NB4 (cell line): Measurements from ENCODE around the gene PRR7.

Experiments used
- DNase-seq: peaks from one replicate; pipeline ENCODE4 v3.0.0; 2010; ENCODE audit warnings: low read depth
- H3K4me3 ChIP-seq: one replicate; pipeline ENCODE4 v1.5.1; 2011; ENCODE audit warnings: mild to moderate bottlenecking, low read depth, low read length, moderate library complexity
- MYC ChIP-seq: IDR thresholded peaks from 2 replicates; pipeline ENCODE4 v1.6.1; 2011; ENCODE audit warnings: low read depth, low read length
- POLR2A ChIP-seq: IDR thresholded peaks from 2 replicates; pipeline ENCODE4 v1.6.1; 2011; ENCODE audit warnings: mild to moderate bottlenecking; ENCODE audit not compliant: insufficient read length; ENCODE audit errors: extremely low read depth
- TF ChIP-seq, protein P1 (sequence below): IDR thresholded peaks from 2 replicates; pipeline ENCODE4 v1.6.1; 2011; ENCODE audit warnings: low read depth, low read length
- TF ChIP-seq, protein P2 (sequence below): IDR thresholded peaks from one replicate; pipeline ENCODE4 v1.5.1; 2012; ENCODE audit warnings: low read depth, low read length

The PRR7 gene

DNA sequence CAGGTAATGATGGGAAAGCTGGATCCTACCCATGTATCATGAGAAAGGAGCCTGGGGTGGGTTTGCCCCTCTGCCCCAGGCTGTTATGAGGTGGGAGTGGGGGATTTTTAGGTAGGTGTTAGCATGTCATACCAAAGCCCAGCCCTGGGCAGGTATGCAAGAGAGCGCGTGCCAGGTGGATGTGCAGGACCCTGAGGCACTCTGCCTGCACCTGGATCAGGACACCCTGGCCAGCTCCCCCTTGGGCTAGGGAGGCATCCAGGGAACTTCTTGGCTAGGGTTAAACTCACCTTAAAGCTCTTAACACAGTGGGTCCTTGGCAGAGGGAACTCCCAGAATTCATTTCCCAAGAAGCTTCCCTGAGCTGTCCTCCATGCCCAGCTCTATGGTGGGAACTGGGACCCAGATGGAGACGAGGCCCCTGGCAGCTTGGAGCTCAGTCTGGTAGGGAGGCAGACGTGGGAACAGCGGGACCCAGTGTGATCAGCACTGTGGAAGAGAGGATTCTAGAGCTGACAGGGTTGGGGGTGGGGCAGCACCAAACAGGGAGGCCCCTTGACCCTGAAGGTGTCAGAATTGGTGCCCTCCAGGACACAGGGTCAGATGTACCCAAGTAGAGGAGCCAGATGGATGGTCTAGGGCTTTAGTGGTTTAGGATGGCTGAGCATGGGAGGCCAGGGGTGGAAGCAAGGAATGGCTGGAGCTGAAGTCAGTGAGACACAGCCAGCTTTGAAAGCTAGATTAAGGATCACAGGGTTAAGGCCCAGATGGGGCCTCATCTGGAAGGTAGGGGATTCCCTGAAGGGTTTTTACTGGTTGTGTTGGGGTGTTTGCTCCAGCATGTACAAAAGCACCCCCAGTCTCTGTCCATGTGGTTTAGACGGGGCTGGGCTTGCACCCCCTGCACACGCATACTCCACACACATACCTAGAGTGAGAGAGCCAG is 2.2 kb upstream of the PRR7 start:
- TF ChIP-seq, protein P1, sequence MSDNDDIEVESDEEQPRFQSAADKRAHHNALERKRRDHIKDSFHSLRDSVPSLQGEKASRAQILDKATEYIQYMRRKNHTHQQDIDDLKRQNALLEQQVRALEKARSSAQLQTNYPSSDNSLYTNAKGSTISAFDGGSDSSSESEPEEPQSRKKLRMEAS = no peak
- peak; percentile 10 for TF ChIP-seq POLR2A
- peak; percentile 39 for DNase-seq
- no peak overlapping the region for H3K4me3 ChIP-seq

- no peak overlapping the region for H3K4me3 ChIP-seq
- peak; percentile 49 for DNase-seq
- TF ChIP-seq, protein P2, sequence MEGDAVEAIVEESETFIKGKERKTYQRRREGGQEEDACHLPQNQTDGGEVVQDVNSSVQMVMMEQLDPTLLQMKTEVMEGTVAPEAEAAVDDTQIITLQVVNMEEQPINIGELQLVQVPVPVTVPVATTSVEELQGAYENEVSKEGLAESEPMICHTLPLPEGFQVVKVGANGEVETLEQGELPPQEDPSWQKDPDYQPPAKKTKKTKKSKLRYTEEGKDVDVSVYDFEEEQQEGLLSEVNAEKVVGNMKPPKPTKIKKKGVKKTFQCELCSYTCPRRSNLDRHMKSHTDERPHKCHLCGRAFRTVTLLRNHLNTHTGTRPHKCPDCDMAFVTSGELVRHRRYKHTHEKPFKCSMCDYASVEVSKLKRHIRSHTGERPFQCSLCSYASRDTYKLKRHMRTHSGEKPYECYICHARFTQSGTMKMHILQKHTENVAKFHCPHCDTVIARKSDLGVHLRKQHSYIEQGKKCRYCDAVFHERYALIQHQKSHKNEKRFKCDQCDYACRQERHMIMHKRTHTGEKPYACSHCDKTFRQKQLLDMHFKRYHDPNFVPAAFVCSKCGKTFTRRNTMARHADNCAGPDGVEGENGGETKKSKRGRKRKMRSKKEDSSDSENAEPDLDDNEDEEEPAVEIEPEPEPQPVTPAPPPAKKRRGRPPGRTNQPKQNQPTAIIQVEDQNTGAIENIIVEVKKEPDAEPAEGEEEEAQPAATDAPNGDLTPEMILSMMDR = no peak
- TF ChIP-seq, protein P1 = no peak
- TF ChIP-seq POLR2A (no peak), MYC (no peak)
Observed at GRCh38 chr5:177445052-177445916, 1.3 kb upstream of the PRR7 start.

- TF ChIP-seq POLR2A (no peak), MYC (no peak)
- TF ChIP-seq, protein P2 = no peak
- TF ChIP-seq, protein P1 = no peak
- H3K4me3 ChIP-seq = peak overlapping the region; percentile 54
- DNase-seq = no peak
Observed at GRCh38 chr5:177445917-177446199, 756 bp upstream of the PRR7 start.

- H3K4me3 ChIP-seq = peak overlapping the region; percentile 55
- TF ChIP-seq POLR2A (no peak), MYC (peak; percentile 79)
- TF ChIP-seq, protein P1 = peak; percentile 68
- TF ChIP-seq, protein P2 = no peak
- peak; percentile 78 for DNase-seq
Observed at GRCh38 chr5:177447066-177447610, 524 bp downstream of the PRR7 start.

GRCh38 chr5:177447611-177448243 is 1.1 kb downstream of the PRR7 start:
- DNase-seq = peak; percentile 82
- TF ChIP-seq POLR2A (no peak), MYC (peak; percentile 66; the same call in 1 of the 2 replicates)
- peak overlapping the region; percentile 55 for H3K4me3 ChIP-seq

GRCh38 chr5:177448244-177448950 is 1.8 kb downstream of the PRR7 start:
- H3K4me3 ChIP-seq = peak overlapping the region; percentile 25
- DNase-seq = peak; percentile 56
- TF ChIP-seq, protein P1 = no peak
- TF ChIP-seq, protein P2 = no peak
- no peak for TF ChIP-seq MYC
- TF ChIP-seq POLR2A = no peak
